H1 (cell line): ENCODE data around the gene PLA2G2E. TPM values are rescaled to one million over a fixed set of nuclear protein-coding genes. Genes with fewer than 3 reads are reported as not detected.

Experiments used
- ASH2L ChIP-seq: fragments of 200-600, 300-600 bp; sonication (generic); IDR thresholded peaks from one replicate; pipeline ENCODE4 v1.7.1; 2017; ENCODE audit warnings: low read length
- BRCA1 ChIP-seq: IDR thresholded peaks from 2 replicates; pipeline ENCODE4 v1.6.1; 2012; ENCODE audit warnings: low read depth, low read length, improper control_type of control experiment
- CREB1 ChIP-seq: IDR thresholded peaks from 2 replicates; pipeline ENCODE4 v1.6.1; 2012; ENCODE audit warnings: inconsistent platforms
- CTBP2 ChIP-seq: IDR thresholded peaks from 2 replicates; pipeline ENCODE4 v1.7.0; 2011; ENCODE audit warnings: borderline replicate concordance, mild to moderate bottlenecking, moderate library complexity, mixed read lengths, low read length; ENCODE audit not compliant: insufficient read depth, insufficient read length
- E2F6 ChIP-seq: IDR thresholded peaks from 2 replicates; pipeline ENCODE4 v1.6.1; 2012; ENCODE audit warnings: inconsistent platforms
- EP300 ChIP-seq, 2 experiments: IDR thresholded peaks; 1 replicate in 1 of 2; 2 replicates in 1 of 2; pipeline ENCODE4 v1.6.1; 2011 to 2012; ENCODE audit warnings: low read depth in 2 of 2, low read length in 2 of 2, mild to moderate bottlenecking in 2 of 2, borderline replicate concordance in 1 of 2, inconsistent platforms in 1 of 2, moderate library complexity in 1 of 2
- KDM1A ChIP-seq: fragments of 200-600, 300-600 bp; sonication (generic); IDR thresholded peaks from 2 replicates; pipeline ENCODE4 v1.7.1; 2016; ENCODE audit warnings: mild to moderate bottlenecking, low read length, borderline replicate concordance
- KDM4A ChIP-seq: IDR thresholded peaks from one replicate; pipeline ENCODE4 v1.7.1; 2012; ENCODE audit warnings: low read depth, mild to moderate bottlenecking, moderate library complexity, low read length, inconsistent platforms; ENCODE audit not compliant: severe bottlenecking
- KDM5A ChIP-seq: fragments of 200-600 bp; IDR thresholded peaks from 2 replicates; pipeline ENCODE4 v1.7.1; 2012; ENCODE audit warnings: mild to moderate bottlenecking, low read length, inconsistent platforms, mixed read lengths
- MAFK ChIP-seq: IDR thresholded peaks from 2 replicates; pipeline ENCODE4 v1.6.1; 2012; ENCODE audit warnings: low read depth, mild to moderate bottlenecking, improper control_type of control experiment, low read length
- MAX ChIP-seq: IDR thresholded peaks from 2 replicates; pipeline ENCODE4 v1.6.1; 2012; ENCODE audit warnings: inconsistent platforms
- NANOG ChIP-seq: IDR thresholded peaks from 2 replicates; pipeline ENCODE4 v1.6.1; 2011; ENCODE audit warnings: low read length, low read depth, mild to moderate bottlenecking, inconsistent platforms; ENCODE audit not compliant: insufficient read depth, poor library complexity, severe bottlenecking
- NRF1 ChIP-seq: IDR thresholded peaks from 2 replicates; pipeline ENCODE4 v1.6.1; 2011; ENCODE audit warnings: mild to moderate bottlenecking, low read depth, low read length, improper control_type of control experiment
- PHF8 ChIP-seq: fragments of 200-600 bp; sonication (generic); conservative IDR thresholded peaks from 2 replicates; pipeline ENCODE4 v1.7.1; 2012; ENCODE audit warnings: low read depth, mild to moderate bottlenecking, inconsistent platforms, low read length, moderate library complexity
- RAD21 ChIP-seq, 2 experiments: IDR thresholded peaks in 1 of 2; conservative IDR thresholded peaks in 1 of 2; 2 replicates each; pipeline ENCODE4 v1.6.1; 2011; ENCODE audit warnings: low read depth in 2 of 2, low read length in 2 of 2, improper control_type of control experiment in 1 of 2, inconsistent platforms in 1 of 2, mild to moderate bottlenecking in 1 of 2, moderate library complexity in 1 of 2
- RBBP5 ChIP-seq: IDR thresholded peaks from 2 replicates; pipeline ENCODE4 v1.7.1; 2012; ENCODE audit warnings: low read depth, mild to moderate bottlenecking, inconsistent platforms, low read length, moderate library complexity, borderline replicate concordance
- RFX5 ChIP-seq: IDR thresholded peaks from 2 replicates; pipeline ENCODE4 v1.6.1; 2011; ENCODE audit warnings: low read depth, low read length, improper control_type of control experiment, borderline replicate concordance
- SP4 ChIP-seq: IDR thresholded peaks from 2 replicates; pipeline ENCODE4 v1.6.1; 2012; ENCODE audit warnings: low read length, inconsistent platforms
- TAF1 ChIP-seq: IDR thresholded peaks from 2 replicates; pipeline ENCODE4 v1.6.1; 2011; ENCODE audit warnings: mild to moderate bottlenecking, low read depth, low read length
- TBP ChIP-seq: IDR thresholded peaks from 2 replicates; pipeline ENCODE4 v1.6.1; 2011; ENCODE audit warnings: low read depth, low read length, improper control_type of control experiment
- YY1 ChIP-seq: IDR thresholded peaks from 2 replicates; pipeline ENCODE4 v1.6.1; 2011; ENCODE audit warnings: low read depth, mild to moderate bottlenecking, low read length
- polyA plus RNA-seq, 7 experiments: library from polyadenylated mRNA; depleted of rRNA in 3 of 7; stranded (reverse) in 5 of 7; unstranded in 2 of 7; fragments of >200 nt in 5 of 7; fragments of 200-250 nt in 2 of 7; gene quantifications; 1 replicate in 5 of 7; 2 replicates in 1 of 7; 4 replicates in 1 of 7; pipeline versions ENCODE4 v1.2.1 to v1.2.3, GENCODE V29; 2011 to 2013; ENCODE audit warnings: missing spikeins in 2 of 7, mixed read lengths in 2 of 7
- total RNA-seq: library from RNA; stranded (reverse); fragmentation: NEBNext Ultra II Directional; extraction: Animal tissue kit (Norgen Biotek cat#: 25700); gene quantifications from 2 replicates; pipeline ENCODE4 v1.2.1, GENCODE V29; 2021

The PLA2G2E gene
- total and polyA plus RNA-seq, 2 of the 8 experiments (the other 6 are each of a cell fraction or from before 2014, with no cell fraction given), result not detected

GRCh38 chr1:19882111-19883071 lies 41.0 kb downstream of the PLA2G2E start, which contains the start of gene OTUD3 (continued):
- peak; percentile 88; the same call in 1 of the 2 replicates for TF ChIP-seq RBBP5
- no peak for TF ChIP-seq CTBP2
- TF ChIP-seq PHF8, result peak; percentile 84
- TF ChIP-seq MAFK, result no peak
- peak; percentile 94 for TF ChIP-seq YY1
- TF ChIP-seq RFX5, result no peak
- TF ChIP-seq KDM5A, result no peak
- TF ChIP-seq TAF1, result peak; percentile 79; the same call in 1 of the 2 replicates
- TF ChIP-seq ASH2L, result peak; percentile 86
- TF ChIP-seq NRF1, result peak; percentile 71
- peak; percentile 40 to 66 for TF ChIP-seq RAD21 (IDR thresholded peaks at IDR 0.05 in 1 of 2, conservative IDR thresholded peaks at IDR 0.05 in 1 of 2; ENCODE audit: low read depth in 2 of 2, low read length in 2 of 2)
- TF ChIP-seq NANOG, result no peak
- TF ChIP-seq SP4, result 0 out of 2 replicates have a peak, but pooled peaks have one; percentile 34
- TF ChIP-seq KDM4A, result peak; percentile 84
- TF ChIP-seq TBP, result peak; percentile 48; the same call in 1 of the 2 replicates
- TF ChIP-seq CREB1, result peak; percentile 47; the same call in 1 of the 2 replicates
- TF ChIP-seq E2F6, result peak; percentile 85
- TF ChIP-seq BRCA1, result 0 out of 2 replicates have a peak, but pooled peaks have one; percentile 5
- no peak for TF ChIP-seq KDM1A
- 0 out of 2 replicates have a peak, but pooled peaks have one; percentile 33 for TF ChIP-seq MAX
- TF ChIP-seq EP300 (IDR thresholded peaks at IDR 0.05; ENCODE audit: borderline replicate concordance in 1 of 2, low read depth in 2 of 2, low read length in 2 of 2), result no peak
